Right atrium auricular region (tissue), 2 donors: ENCODE measurements around the gene CACFD1. TPM values are rescaled to one million over a fixed set of nuclear protein-coding genes. Genes with fewer than 3 reads are reported as not detected.

Experiments used
- DNase-seq: peaks from one replicate; pipeline ENCODE4 v3.0.0-alpha.2; 2019; ENCODE audit warnings: low spot score
- H3K27ac ChIP-seq, 2 donors: fragments of 200-600 bp; sonication (generic); 1 replicate in 1 of 2; 2 replicates in 1 of 2; pipeline ENCODE4 v1.5.1; 2016 to 2019
- H3K27me3 ChIP-seq, 2 donors: fragments of 200-600 bp; sonication (generic); one replicate each; pipeline versions ENCODE4 v1.5.1 to v1.6.0; 2017 to 2019
- H3K36me3 ChIP-seq: fragments of 200-600 bp; sonication (generic); one replicate; pipeline ENCODE4 v1.5.1; 2016
- H3K4me1 ChIP-seq, 2 donors: fragments of 200-600 bp; sonication (generic); one replicate each; pipeline versions ENCODE4 v1.5.1 to v1.6.0; 2017 to 2019
- H3K4me3 ChIP-seq, 2 donors: fragments of 200-600 bp; sonication (generic); 1 replicate in 1 of 2; 2 replicates in 1 of 2; pipeline ENCODE4 v1.5.1; 2017 to 2019; ENCODE audit warnings: mild to moderate bottlenecking in 1 of 2, moderate library complexity in 1 of 2
- H3K9me3 ChIP-seq, 2 donors: fragments of 200-600 bp; sonication (generic); one replicate each; pipeline ENCODE4 v1.5.1; 2019
- CTCF ChIP-seq, 2 donors: fragments of 200-600 bp; sonication (generic); IDR thresholded peaks; one replicate each; pipeline ENCODE4 v1.5.1; 2019; ENCODE audit warnings: antibody characterized with exemption in 2 of 2
- total RNA-seq, 2 donors: library from RNA; depleted of rRNA; stranded (reverse); fragments of >200 nt; gene quantifications; one replicate each; pipeline ENCODE4 v1.1.0, GENCODE V29; 2016

Gene CACFD1
- total RNA-seq, 2 donors from 2014 or later: 11.9 to 12.4 TPM

- Histone ChIP-seq H3K4me3 (no peak overlapping the region), H3K9me3 (peaks cover 0 to 24% of the 10 kb centered on the region in 2 donors), H3K4me1 (peaks cover 0 to 35% of the 10 kb centered on the region in 2 donors), H3K27ac (no peak overlapping the region), H3K27me3 (no peaks in the 10 kb centered on the region), H3K36me3 (no peaks in the 10 kb centered on the region)
- no peak for TF ChIP-seq CTCF (IDR thresholded peaks at IDR 0.05)
- DNase-seq: no peak
Observed at GRCh38 chr9:133502112-133502511, 42.3 kb downstream of the CACFD1 start.

- no peak overlapping the region for H3K4me3 ChIP-seq
- no peaks in the 10 kb centered on the region for H3K27me3 ChIP-seq
- TF ChIP-seq CTCF (IDR thresholded peaks at IDR 0.05): no peak
- peaks cover 0 to 24% of the 10 kb centered on the region in 2 donors for H3K9me3 ChIP-seq
- H3K36me3 ChIP-seq: no peaks in the 10 kb centered on the region
- peaks cover 0 to 35% of the 10 kb centered on the region in 2 donors for H3K4me1 ChIP-seq
- H3K27ac ChIP-seq: peak overlapping the region; percentile 21 to 75
- no peak for DNase-seq
Observed at GRCh38 chr9:133505186-133505830, 45.5 kb downstream of the CACFD1 start.

GRCh38 chr9:133505901-133506652 lies 46.3 kb downstream of the CACFD1 start:
- no peak for TF ChIP-seq CTCF (IDR thresholded peaks at IDR 0.05)
- DNase-seq: peak; percentile 85
- no peak overlapping the region for H3K4me3 ChIP-seq
- H3K27ac ChIP-seq: peak overlapping the region; percentile 21 to 75
- H3K27me3 ChIP-seq: no peaks in the 10 kb centered on the region
- H3K4me1 ChIP-seq: peaks cover 0 to 35% of the 10 kb centered on the region in 2 donors
- H3K36me3 ChIP-seq: no peaks in the 10 kb centered on the region
- H3K9me3 ChIP-seq: peaks cover 0 to 22% of the 10 kb centered on the region in 2 donors

GRCh38 chr9:133506653-133507038 lies 46.9 kb downstream of the CACFD1 start:
- Histone ChIP-seq H3K36me3 (no peaks in the 10 kb centered on the region), H3K4me1 (peaks cover 0 to 35% of the 10 kb centered on the region in 2 donors), H3K27ac (peak overlapping the region; percentile 27 to 75), H3K4me3 (no peak overlapping the region), H3K9me3 (peaks cover 0 to 17% of the 10 kb centered on the region in 2 donors), H3K27me3 (no peaks in the 10 kb centered on the region)
- peak; percentile 92 for DNase-seq
- no peak for TF ChIP-seq CTCF (IDR thresholded peaks at IDR 0.05)

GRCh38 chr9:133507246-133507965 lies 47.6 kb downstream of the CACFD1 start:
- TF ChIP-seq CTCF (IDR thresholded peaks at IDR 0.05): no peak
- Histone ChIP-seq H3K27ac (peak overlapping the region; percentile 27 to 75), H3K27me3 (no peaks in the 10 kb centered on the region), H3K4me1 (peaks cover 0 to 35% of the 10 kb centered on the region in 2 donors), H3K36me3 (no peaks in the 10 kb centered on the region), H3K9me3 (peaks cover 0 to 9% of the 10 kb centered on the region in 2 donors), H3K4me3 (no peak overlapping the region)
- no peak for DNase-seq
